Gastrocnemius medialis (tissue), 4 donors: ENCODE results near the gene CHAD.

Experiments used
- POLR2A ChIP-seq, 2 donors: fragments of 450-650 bp; IDR thresholded peaks; one replicate each; pipeline ENCODE4 v1.6.1; 2017; ENCODE audit warnings: antibody characterized with exemption in 2 of 2, mild to moderate bottlenecking in 2 of 2, moderate library complexity in 2 of 2
- TF ChIP-seq, protein P1 (sequence below), 5 experiments: fragments of 450-650 bp in 3 of 5; fragments of 200-600 bp in 2 of 5; sonication (generic) in 2 of 5; IDR thresholded peaks in 4 of 5; conservative IDR thresholded peaks in 1 of 5; 1 replicate in 4 of 5; 2 replicates in 1 of 5; pipeline ENCODE4 v1.5.1; 2016 to 2019; ENCODE audit warnings: antibody characterized with exemption in 5 of 5, mild to moderate bottlenecking in 3 of 5, moderate library complexity in 3 of 5

DNA sequence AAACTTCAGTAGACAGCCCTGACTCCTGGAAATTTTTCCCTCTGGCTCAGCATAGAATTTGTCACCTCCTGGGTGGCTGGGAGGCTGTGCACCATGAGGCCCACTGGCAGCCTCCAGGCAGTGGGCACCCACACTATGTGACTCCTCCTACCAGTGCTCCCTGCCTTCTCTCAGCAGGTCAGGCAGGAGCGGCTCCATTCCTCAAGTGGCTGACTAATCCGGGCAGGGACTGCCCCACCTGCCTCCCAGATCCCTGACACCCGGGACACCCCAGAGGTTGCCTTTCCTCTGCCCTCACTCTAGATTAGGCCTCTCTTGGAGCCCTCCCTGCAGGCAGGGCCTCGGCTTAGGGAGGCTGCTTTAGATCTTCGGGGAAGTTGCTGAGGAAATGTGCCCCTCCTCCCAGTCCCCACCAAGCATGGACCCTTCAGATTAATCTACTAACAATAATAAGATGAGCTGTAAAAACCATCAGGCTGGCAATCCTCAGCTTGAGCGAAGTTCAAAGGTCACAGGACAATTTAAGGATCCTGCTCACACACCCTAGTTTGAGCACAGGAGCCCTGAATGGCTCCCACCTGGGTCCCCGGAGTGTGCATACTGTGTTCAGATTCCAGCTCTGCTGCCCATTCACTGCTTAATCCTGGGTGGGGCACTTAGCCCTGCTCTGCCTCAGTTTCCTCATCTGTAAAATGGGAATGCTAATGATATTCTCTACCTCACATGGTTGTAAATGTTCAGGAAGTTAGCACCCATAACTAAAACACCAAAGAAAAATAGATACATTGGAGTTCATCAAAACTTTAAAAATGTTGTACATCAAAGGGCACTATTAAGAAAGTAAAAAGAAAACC is 29.6 kb upstream of the CHAD start:
- TF ChIP-seq, protein P1, sequence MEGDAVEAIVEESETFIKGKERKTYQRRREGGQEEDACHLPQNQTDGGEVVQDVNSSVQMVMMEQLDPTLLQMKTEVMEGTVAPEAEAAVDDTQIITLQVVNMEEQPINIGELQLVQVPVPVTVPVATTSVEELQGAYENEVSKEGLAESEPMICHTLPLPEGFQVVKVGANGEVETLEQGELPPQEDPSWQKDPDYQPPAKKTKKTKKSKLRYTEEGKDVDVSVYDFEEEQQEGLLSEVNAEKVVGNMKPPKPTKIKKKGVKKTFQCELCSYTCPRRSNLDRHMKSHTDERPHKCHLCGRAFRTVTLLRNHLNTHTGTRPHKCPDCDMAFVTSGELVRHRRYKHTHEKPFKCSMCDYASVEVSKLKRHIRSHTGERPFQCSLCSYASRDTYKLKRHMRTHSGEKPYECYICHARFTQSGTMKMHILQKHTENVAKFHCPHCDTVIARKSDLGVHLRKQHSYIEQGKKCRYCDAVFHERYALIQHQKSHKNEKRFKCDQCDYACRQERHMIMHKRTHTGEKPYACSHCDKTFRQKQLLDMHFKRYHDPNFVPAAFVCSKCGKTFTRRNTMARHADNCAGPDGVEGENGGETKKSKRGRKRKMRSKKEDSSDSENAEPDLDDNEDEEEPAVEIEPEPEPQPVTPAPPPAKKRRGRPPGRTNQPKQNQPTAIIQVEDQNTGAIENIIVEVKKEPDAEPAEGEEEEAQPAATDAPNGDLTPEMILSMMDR (IDR thresholded peaks at IDR 0.05 in 4 of 5, conservative IDR thresholded peaks at IDR 0.05 in 1 of 5), result no peak
- TF ChIP-seq POLR2A (IDR thresholded peaks at IDR 0.05), result no peak
